Neural cell (in vitro differentiated cells): ENCODE results near the gene STON2. TPM values are rescaled to one million over a fixed set of nuclear protein-coding genes. Genes with fewer than 3 reads are reported as not detected.

Source experiments
- H2AFZ ChIP-seq: fragments of 200-600, 300-800 bp; sonication (generic), shearing (Covaris generic); 2 replicates; pipeline ENCODE4 v1.6.0; 2014; ENCODE audit warnings: low read depth, mild to moderate bottlenecking, antibody characterized with exemption, low read length, moderate library complexity
- H3F3A ChIP-seq: fragments of 200-600 bp; shearing (Covaris generic); 2 replicates; pipeline ENCODE4 v1.6.1; 2016; ENCODE audit warnings: mild to moderate bottlenecking, moderate library complexity, mixed read lengths, antibody characterized with exemption, low read length; ENCODE audit not compliant: insufficient read depth, poor library complexity, severe bottlenecking
- H3K27ac ChIP-seq: fragments of 200-600, 300-800 bp; sonication (generic), shearing (Covaris generic); 2 replicates; pipeline ENCODE4 v1.5.1; 2014; ENCODE audit warnings: mild to moderate bottlenecking, low read length, moderate library complexity
- H3K27me3 ChIP-seq: fragments of 300-800, 200-600 bp; sonication (generic), shearing (Covaris generic); 2 replicates; pipeline ENCODE4 v1.6.0; 2014; ENCODE audit warnings: mild to moderate bottlenecking, low read depth, low read length, moderate library complexity; ENCODE audit not compliant: insufficient read depth
- H3K36me3 ChIP-seq: fragments of 300-800, 200-600 bp; sonication (generic), shearing (Covaris generic); 2 replicates; pipeline ENCODE4 v1.5.1; 2014; ENCODE audit warnings: mild to moderate bottlenecking, antibody characterized with exemption, low read length, moderate library complexity; ENCODE audit not compliant: insufficient read depth
- H3K4me2 ChIP-seq: fragments of 300-800, 200-600 bp; sonication (generic), shearing (Covaris generic); 2 replicates; pipeline ENCODE4 v1.6.0; 2014; ENCODE audit warnings: mild to moderate bottlenecking, low read length
- H3K4me3 ChIP-seq: fragments of 300-800, 200-600 bp; sonication (generic), shearing (Covaris generic); 2 replicates; pipeline ENCODE4 v1.5.1; 2014; ENCODE audit warnings: mild to moderate bottlenecking, low read length, moderate library complexity
- H3K79me2 ChIP-seq: fragments of 200-600 bp; shearing (Covaris generic); replicated peaks from 2 replicates; pipeline ENCODE4 v1.6.0; 2014; ENCODE audit warnings: mild to moderate bottlenecking, low read length, moderate library complexity; ENCODE audit not compliant: insufficient read depth
- H3K9ac ChIP-seq: fragments of 300-800, 200-600 bp; sonication (generic), shearing (Covaris generic); 2 replicates; pipeline ENCODE4 v1.6.1; 2016; ENCODE audit warnings: mild to moderate bottlenecking, low read length, mixed read lengths
- H3K9me2 ChIP-seq: fragments of 200-600 bp; shearing (Covaris generic); 2 replicates; pipeline ENCODE4 v1.6.1; 2016; ENCODE audit warnings: mild to moderate bottlenecking, low read length, mixed read lengths; ENCODE audit not compliant: insufficient read depth
- H3K9me3 ChIP-seq: fragments of 200-600, 300-800 bp; sonication (generic), shearing (Covaris generic); 2 replicates; pipeline ENCODE4 v1.6.1; 2016; ENCODE audit warnings: mild to moderate bottlenecking, mixed run types, low read length, moderate library complexity, mixed read lengths
- H4K20me1 ChIP-seq: fragments of 200-600 bp; shearing (Covaris generic); 2 replicates; pipeline ENCODE4 v1.6.1; 2016; ENCODE audit warnings: mild to moderate bottlenecking, mixed run types; ENCODE audit not compliant: insufficient read depth
- EP300 ChIP-seq: fragments of 450-650 bp; conservative IDR thresholded peaks from 2 replicates; pipeline ENCODE4 v1.6.1; 2014; ENCODE audit warnings: antibody characterized with exemption, mild to moderate bottlenecking, moderate library complexity; ENCODE audit not compliant: poor library complexity, severe bottlenecking
- EZH2 ChIP-seq: fragments of 200-600, 300-800 bp; shearing (Covaris generic), sonication (generic); IDR thresholded peaks from 2 replicates; pipeline ENCODE4 v1.6.1; 2014; ENCODE audit warnings: antibody characterized with exemption, low read length, borderline replicate concordance, mild to moderate bottlenecking; ENCODE audit not compliant: insufficient read depth, poor library complexity, severe bottlenecking
- MXI1 ChIP-seq: fragments of 450-650 bp; conservative IDR thresholded peaks from 2 replicates; pipeline ENCODE4 v1.6.1; 2014; ENCODE audit warnings: antibody characterized with exemption, mild to moderate bottlenecking; ENCODE audit not compliant: poor library complexity, severe bottlenecking
- POLR2AphosphoS5 ChIP-seq: IDR thresholded peaks from 2 replicates; pipeline ENCODE4 v1.6.1; 2012
- RAD21 ChIP-seq: fragments of 450-650 bp; conservative IDR thresholded peaks from 2 replicates; pipeline ENCODE4 v1.6.1; 2014; ENCODE audit warnings: antibody characterized with exemption, mild to moderate bottlenecking, moderate library complexity
- SMC3 ChIP-seq: fragments of 450-650 bp; conservative IDR thresholded peaks from 2 replicates; pipeline ENCODE4 v1.6.1; 2014; ENCODE audit warnings: antibody characterized with exemption, mild to moderate bottlenecking, moderate library complexity; ENCODE audit not compliant: poor library complexity
- TAF1 ChIP-seq: IDR thresholded peaks from 2 replicates; pipeline ENCODE4 v1.6.1; 2012; ENCODE audit warnings: low read depth
- polyA plus RNA-seq: library from polyadenylated mRNA; depleted of rRNA; stranded (reverse); fragments of >200 nt; gene quantifications from 2 replicates; pipeline ENCODE4 v1.2.3, GENCODE V29; 2014
- TF ChIP-seq, protein P1 (sequence below): fragments of 450-650 bp; IDR thresholded peaks from 2 replicates; pipeline ENCODE4 v1.5.1; 2014; ENCODE audit warnings: antibody characterized with exemption, mild to moderate bottlenecking, moderate library complexity; ENCODE audit not compliant: poor library complexity, severe bottlenecking
- TF ChIP-seq, protein P2 (sequence below): IDR thresholded peaks from 2 replicates; pipeline ENCODE4 v1.6.1; 2012; ENCODE audit warnings: borderline replicate concordance

STON2 gene
- polyA plus RNA-seq, 1 donor from 2014 or later, result 11.3 TPM

DNA sequence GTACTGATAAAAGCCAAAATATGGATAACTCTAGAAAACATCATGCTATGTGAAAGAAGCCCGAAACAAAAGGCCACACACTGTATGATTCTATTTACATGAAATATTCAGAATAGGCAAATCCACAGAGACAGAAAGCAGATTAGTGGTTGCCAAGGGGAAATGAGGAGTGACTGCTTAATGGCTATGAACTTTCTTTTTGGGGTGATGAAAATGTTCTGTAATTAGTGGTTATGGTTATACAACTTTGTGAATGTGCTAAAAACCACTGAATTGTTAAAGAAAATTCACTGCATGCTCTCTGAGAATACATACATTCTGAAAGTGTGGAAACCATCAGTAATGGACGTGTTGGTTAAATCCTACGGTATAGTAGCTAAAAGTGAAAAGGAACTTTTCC lies 39.9 kb upstream of the STON2 start:
- no peak overlapping the region for H3K9ac ChIP-seq
- no peaks in the 10 kb centered on the region for H3K36me3 ChIP-seq
- H3K4me2 ChIP-seq, result no peak overlapping the region
- H4K20me1 ChIP-seq, result no peaks in the 10 kb centered on the region
- H3K9me3 ChIP-seq, result no peaks in the 10 kb centered on the region
- TF ChIP-seq, protein P1, sequence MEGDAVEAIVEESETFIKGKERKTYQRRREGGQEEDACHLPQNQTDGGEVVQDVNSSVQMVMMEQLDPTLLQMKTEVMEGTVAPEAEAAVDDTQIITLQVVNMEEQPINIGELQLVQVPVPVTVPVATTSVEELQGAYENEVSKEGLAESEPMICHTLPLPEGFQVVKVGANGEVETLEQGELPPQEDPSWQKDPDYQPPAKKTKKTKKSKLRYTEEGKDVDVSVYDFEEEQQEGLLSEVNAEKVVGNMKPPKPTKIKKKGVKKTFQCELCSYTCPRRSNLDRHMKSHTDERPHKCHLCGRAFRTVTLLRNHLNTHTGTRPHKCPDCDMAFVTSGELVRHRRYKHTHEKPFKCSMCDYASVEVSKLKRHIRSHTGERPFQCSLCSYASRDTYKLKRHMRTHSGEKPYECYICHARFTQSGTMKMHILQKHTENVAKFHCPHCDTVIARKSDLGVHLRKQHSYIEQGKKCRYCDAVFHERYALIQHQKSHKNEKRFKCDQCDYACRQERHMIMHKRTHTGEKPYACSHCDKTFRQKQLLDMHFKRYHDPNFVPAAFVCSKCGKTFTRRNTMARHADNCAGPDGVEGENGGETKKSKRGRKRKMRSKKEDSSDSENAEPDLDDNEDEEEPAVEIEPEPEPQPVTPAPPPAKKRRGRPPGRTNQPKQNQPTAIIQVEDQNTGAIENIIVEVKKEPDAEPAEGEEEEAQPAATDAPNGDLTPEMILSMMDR, result no peak
- TF ChIP-seq POLR2AphosphoS5, result no peak
- no peak for TF ChIP-seq MXI1
- TF ChIP-seq EZH2, result no peak
- no peak for TF ChIP-seq TAF1
- TF ChIP-seq EP300, result no peak
- TF ChIP-seq, protein P2, sequence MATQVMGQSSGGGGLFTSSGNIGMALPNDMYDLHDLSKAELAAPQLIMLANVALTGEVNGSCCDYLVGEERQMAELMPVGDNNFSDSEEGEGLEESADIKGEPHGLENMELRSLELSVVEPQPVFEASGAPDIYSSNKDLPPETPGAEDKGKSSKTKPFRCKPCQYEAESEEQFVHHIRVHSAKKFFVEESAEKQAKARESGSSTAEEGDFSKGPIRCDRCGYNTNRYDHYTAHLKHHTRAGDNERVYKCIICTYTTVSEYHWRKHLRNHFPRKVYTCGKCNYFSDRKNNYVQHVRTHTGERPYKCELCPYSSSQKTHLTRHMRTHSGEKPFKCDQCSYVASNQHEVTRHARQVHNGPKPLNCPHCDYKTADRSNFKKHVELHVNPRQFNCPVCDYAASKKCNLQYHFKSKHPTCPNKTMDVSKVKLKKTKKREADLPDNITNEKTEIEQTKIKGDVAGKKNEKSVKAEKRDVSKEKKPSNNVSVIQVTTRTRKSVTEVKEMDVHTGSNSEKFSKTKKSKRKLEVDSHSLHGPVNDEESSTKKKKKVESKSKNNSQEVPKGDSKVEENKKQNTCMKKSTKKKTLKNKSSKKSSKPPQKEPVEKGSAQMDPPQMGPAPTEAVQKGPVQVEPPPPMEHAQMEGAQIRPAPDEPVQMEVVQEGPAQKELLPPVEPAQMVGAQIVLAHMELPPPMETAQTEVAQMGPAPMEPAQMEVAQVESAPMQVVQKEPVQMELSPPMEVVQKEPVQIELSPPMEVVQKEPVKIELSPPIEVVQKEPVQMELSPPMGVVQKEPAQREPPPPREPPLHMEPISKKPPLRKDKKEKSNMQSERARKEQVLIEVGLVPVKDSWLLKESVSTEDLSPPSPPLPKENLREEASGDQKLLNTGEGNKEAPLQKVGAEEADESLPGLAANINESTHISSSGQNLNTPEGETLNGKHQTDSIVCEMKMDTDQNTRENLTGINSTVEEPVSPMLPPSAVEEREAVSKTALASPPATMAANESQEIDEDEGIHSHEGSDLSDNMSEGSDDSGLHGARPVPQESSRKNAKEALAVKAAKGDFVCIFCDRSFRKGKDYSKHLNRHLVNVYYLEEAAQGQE, result no peak
- no peak for TF ChIP-seq RAD21
- no peak for TF ChIP-seq SMC3
- H3K27ac ChIP-seq, result no peak overlapping the region
- peaks cover 4% of the 10 kb centered on the region for H3K27me3 ChIP-seq
- H3K79me2 ChIP-seq, result no peaks in the 10 kb centered on the region
- H2AFZ ChIP-seq, result no peak overlapping the region
- no peaks in the 10 kb centered on the region for H3K9me2 ChIP-seq
- peaks cover 4% of the 10 kb centered on the region for H3F3A ChIP-seq
- H3K4me3 ChIP-seq, result no peak overlapping the region

- peaks cover 5% of the 10 kb centered on the region for H3F3A ChIP-seq
- no peak overlapping the region for H2AFZ ChIP-seq
- no peaks in the 10 kb centered on the region for H3K9me3 ChIP-seq
- H3K4me3 ChIP-seq, result peak overlapping the region; percentile 99
- H3K36me3 ChIP-seq, result no peaks in the 10 kb centered on the region
- TF ChIP-seq, protein P2, result no peak
- TF ChIP-seq POLR2AphosphoS5 (no peak), MXI1 (no peak), EZH2 (no peak), SMC3 (no peak), RAD21 (no peak), EP300 (no peak), TAF1 (no peak)
- TF ChIP-seq, protein P1, result no peak
- H3K79me2 ChIP-seq, result peaks cover 11% of the 10 kb centered on the region
- no peak overlapping the region for H3K27ac ChIP-seq
- H3K9me2 ChIP-seq, result no peaks in the 10 kb centered on the region
- H3K27me3 ChIP-seq, result peaks cover 4% of the 10 kb centered on the region
- no peaks in the 10 kb centered on the region for H4K20me1 ChIP-seq
- no peak overlapping the region for H3K9ac ChIP-seq
- no peak overlapping the region for H3K4me2 ChIP-seq
Measured at GRCh38 chr14:81437244-81437643, 37.1 kb upstream of the STON2 start.
